Measurements from ENCODE around the gene GGCX. TPM values are rescaled to one million over a fixed set of nuclear protein-coding genes. Genes with fewer than 3 reads are reported as not detected.
"Not testable (repeated sequence)": the region's sequence is repeated elsewhere in the genome, so short reads cannot be mapped to it uniquely, and the experiment has no call there.

GGCX gene
- total and polyA plus RNA-seq, 4 donors = 15.5 to 48.3 (median 24.4) TPM

DNA sequence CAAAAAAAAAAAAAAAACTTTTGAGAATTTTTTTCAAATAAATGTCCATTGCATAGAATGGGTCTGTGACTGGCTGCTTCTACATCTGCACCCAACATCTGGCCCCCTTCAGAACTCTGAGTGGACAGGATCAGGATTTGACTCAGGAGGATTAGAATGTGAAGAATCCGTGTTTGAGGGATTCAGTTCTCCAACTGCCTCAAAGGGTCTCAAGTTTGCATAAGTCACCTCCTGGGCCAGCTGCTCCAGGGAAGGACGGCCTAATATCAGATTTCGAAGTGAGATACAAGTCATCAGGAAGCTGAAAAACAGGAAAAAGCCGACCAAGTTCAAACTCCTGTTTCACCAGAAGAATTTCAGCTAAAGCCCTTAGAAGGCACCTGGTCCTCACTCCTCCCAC is 11.5 kb downstream of the GGCX start:
- Histone ChIP-seq H3K27ac (ENCODE audit: low read depth in 1 of 2, low read length in 2 of 2) (peak overlapping the region in 1 of 2 donors; percentile 28), H3K9me3 (ENCODE audit: control insufficient read depth, low read length) (no peaks in the 10 kb centered on the region), H3K4me3 (ENCODE audit: low read length in 2 of 2) (no peak overlapping the region), H3K36me3 (ENCODE audit: control insufficient read depth in 1 of 2, insufficient read depth in 2 of 2, low read length in 1 of 2) (peaks cover 4 to 11% of the 10 kb centered on the region in 2 donors), H3K27me3 (ENCODE audit: control insufficient read depth in 1 of 2, insufficient read depth in 2 of 2, low read length in 1 of 2) (no peaks in the 10 kb centered on the region), H3K4me1 (ENCODE audit: control insufficient read depth in 1 of 2, insufficient read depth in 2 of 2, low read length in 2 of 2) (no peaks in the 10 kb centered on the region)
- ATAC-seq (ENCODE audit: low FRiP score) (no peak), DNase-seq (no peak)
- 59 to 66% methylated on average over 4 of the region's 4 CpGs for WGBS, 2 donors
- intact Hi-C loops (cut with DNase I) = no loop called here

DNA sequence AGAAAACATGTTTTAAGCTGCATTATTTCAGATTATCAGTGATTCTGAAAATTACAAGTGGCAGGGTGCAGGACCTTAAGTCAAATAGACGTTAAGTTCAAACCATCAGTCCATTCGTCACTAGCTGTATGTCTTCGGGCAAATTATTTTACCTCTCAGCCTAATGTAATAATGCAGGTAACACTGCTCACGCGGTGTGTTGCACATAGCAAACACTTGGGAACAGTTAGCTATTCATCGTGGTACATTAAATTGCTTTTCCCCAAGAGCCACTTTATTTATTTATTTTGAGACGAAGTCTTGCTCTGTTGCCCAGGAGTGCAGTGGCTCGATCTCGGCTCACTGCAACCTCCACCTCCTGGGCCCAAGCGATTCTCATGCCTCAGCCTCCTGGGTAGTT is 12.2 kb downstream of the GGCX start:
- ATAC-seq (ENCODE audit: low FRiP score) = no peak
- Histone ChIP-seq H3K36me3 (ENCODE audit: control insufficient read depth in 1 of 2, insufficient read depth in 2 of 2, low read length in 1 of 2) (peaks cover 4 to 11% of the 10 kb centered on the region in 2 donors), H3K4me1 (ENCODE audit: control insufficient read depth in 1 of 2, insufficient read depth in 2 of 2, low read length in 2 of 2) (no peaks in the 10 kb centered on the region), H3K27me3 (ENCODE audit: control insufficient read depth in 1 of 2, insufficient read depth in 2 of 2, low read length in 1 of 2) (no peaks in the 10 kb centered on the region), H3K4me3 (ENCODE audit: low read length in 2 of 2) (no peak overlapping the region), H3K27ac (ENCODE audit: low read depth in 1 of 2, low read length in 2 of 2) (no peak overlapping the region), H3K9me3 (ENCODE audit: control insufficient read depth, low read length) (no peaks in the 10 kb centered on the region)
- intact Hi-C loops (cut with DNase I) = no loop called here
- 82 to 85% methylated on average over 10 of the region's 10 CpGs for whole genome bisulfite sequencing, 2 donors
- DNase-seq = no peak

DNA sequence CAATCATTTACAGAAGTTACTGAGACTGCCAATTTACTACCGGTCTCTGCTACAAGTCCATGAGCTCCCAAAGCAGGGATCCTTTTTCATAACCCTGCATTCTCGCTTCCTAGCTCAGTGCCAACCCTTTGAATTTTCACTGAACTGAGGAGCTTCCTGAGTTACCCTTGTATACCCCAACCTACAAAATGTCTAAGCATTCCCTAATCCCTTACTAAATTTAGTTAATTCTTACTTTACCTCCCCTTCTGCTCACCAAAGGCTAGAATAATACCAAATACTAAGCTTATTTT is 12.7 kb downstream of the GGCX start:
- intact Hi-C loops (cut with DNase I) = no loop called here
- Histone ChIP-seq H3K4me1 (ENCODE audit: control insufficient read depth in 1 of 2, insufficient read depth in 2 of 2, low read length in 2 of 2) (no peaks in the 10 kb centered on the region), H3K4me3 (ENCODE audit: low read length in 2 of 2) (no peak overlapping the region), H3K36me3 (ENCODE audit: control insufficient read depth in 1 of 2, insufficient read depth in 2 of 2, low read length in 1 of 2) (peaks cover 4 to 11% of the 10 kb centered on the region in 2 donors), H3K27me3 (ENCODE audit: control insufficient read depth in 1 of 2, insufficient read depth in 2 of 2, low read length in 1 of 2) (no peaks in the 10 kb centered on the region), H3K9me3 (ENCODE audit: control insufficient read depth, low read length) (no peaks in the 10 kb centered on the region), H3K27ac (ENCODE audit: low read depth in 1 of 2, low read length in 2 of 2) (no peak overlapping the region)
- WGBS, 2 donors = 40 to 51% methylated on average over 2 of the region's 2 CpGs
- no peak for ATAC-seq (ENCODE audit: low FRiP score)
- DNase-seq = no peak

GRCh38 chr2:85547859-85548607 is 13.3 kb downstream of the GGCX start:
- no peak for ATAC-seq (ENCODE audit: low FRiP score)
- no peak overlapping the region for H3K4me3 ChIP-seq (ENCODE audit: low read length in 2 of 2)
- no peak for DNase-seq
- H3K27me3 ChIP-seq (ENCODE audit: control insufficient read depth in 1 of 2, insufficient read depth in 2 of 2, low read length in 1 of 2) = no peaks in the 10 kb centered on the region
- intact Hi-C loops (cut with DNase I) = no loop called here
- no peak overlapping the region for H3K27ac ChIP-seq (ENCODE audit: low read depth in 1 of 2, low read length in 2 of 2)
- WGBS, 2 donors = 71 to 72% methylated on average over 6 of the region's 6 CpGs
- H3K9me3 ChIP-seq (ENCODE audit: control insufficient read depth, low read length) = no peaks in the 10 kb centered on the region
- H3K36me3 ChIP-seq (ENCODE audit: control insufficient read depth in 1 of 2, insufficient read depth in 2 of 2, low read length in 1 of 2) = peaks cover 4 to 9% of the 10 kb centered on the region in 2 donors
- H3K4me1 ChIP-seq (ENCODE audit: control insufficient read depth in 1 of 2, insufficient read depth in 2 of 2, low read length in 2 of 2) = no peaks in the 10 kb centered on the region

- Histone ChIP-seq H3K27ac (ENCODE audit: low read depth in 1 of 2, low read length in 2 of 2) (no peak overlapping the region), H3K4me1 (ENCODE audit: control insufficient read depth in 1 of 2, insufficient read depth in 2 of 2, low read length in 2 of 2) (no peaks in the 10 kb centered on the region), H3K27me3 (ENCODE audit: control insufficient read depth in 1 of 2, insufficient read depth in 2 of 2, low read length in 1 of 2) (no peaks in the 10 kb centered on the region), H3K9me3 (ENCODE audit: control insufficient read depth, low read length) (no peaks in the 10 kb centered on the region), H3K36me3 (ENCODE audit: control insufficient read depth in 1 of 2, insufficient read depth in 2 of 2, low read length in 1 of 2) (peaks cover 4 to 7% of the 10 kb centered on the region in 2 donors), H3K4me3 (ENCODE audit: low read length in 2 of 2) (no peak overlapping the region)
- DNase-seq = no peak
- 84 to 85% methylated on average over 1 of the region's 1 CpG for WGBS, 2 donors
- intact Hi-C loops (cut with DNase I) = no loop called here
- no peak for ATAC-seq (ENCODE audit: low FRiP score)
Measured at GRCh38 chr2:85547089-85547858, 14.0 kb downstream of the GGCX start.

DNA sequence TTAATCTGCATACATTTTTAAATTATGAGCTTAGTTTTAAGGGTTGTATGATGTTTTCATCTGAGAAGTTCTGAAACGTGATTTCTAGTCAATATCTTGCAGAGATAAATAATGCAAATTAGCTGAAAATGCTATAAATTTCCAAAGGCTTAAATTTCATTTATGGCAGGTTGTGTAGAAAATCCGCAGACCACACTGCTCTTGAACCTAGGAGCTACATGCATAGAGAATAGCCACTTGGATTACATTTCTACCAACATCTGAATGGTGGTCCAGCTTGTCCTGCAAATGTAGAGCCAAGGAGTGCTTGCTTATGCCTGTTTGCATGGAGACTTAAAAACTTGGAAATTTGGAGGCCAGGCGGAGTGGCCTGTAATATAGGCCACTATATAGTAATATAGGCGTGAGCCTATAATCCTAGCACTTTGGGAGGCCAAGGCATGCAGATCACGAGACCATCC is 15.5 kb downstream of the GGCX start:
- DNase-seq = no peak
- H3K9me3 ChIP-seq (ENCODE audit: control insufficient read depth, low read length) = no peaks in the 10 kb centered on the region
- WGBS, 2 donors = 81 to 83% methylated on average over 5 of the region's 5 CpGs
- intact Hi-C loops (cut with DNase I) = no loop called here
- peaks cover 0 to 5% of the 10 kb centered on the region in 2 donors for H3K36me3 ChIP-seq (ENCODE audit: control insufficient read depth in 1 of 2, insufficient read depth in 2 of 2, low read length in 1 of 2)
- H3K27me3 ChIP-seq (ENCODE audit: control insufficient read depth in 1 of 2, insufficient read depth in 2 of 2, low read length in 1 of 2) = no peaks in the 10 kb centered on the region
- ATAC-seq (ENCODE audit: low FRiP score) = no peak
- H3K27ac ChIP-seq (ENCODE audit: low read depth in 1 of 2, low read length in 2 of 2) = no peak overlapping the region
- H3K4me1 ChIP-seq (ENCODE audit: control insufficient read depth in 1 of 2, insufficient read depth in 2 of 2, low read length in 2 of 2) = no peaks in the 10 kb centered on the region
- H3K4me3 ChIP-seq (ENCODE audit: low read length in 2 of 2) = no peak overlapping the region

GRCh38 chr2:85544915-85545779 is 16.1 kb downstream of the GGCX start:
- H3K36me3 ChIP-seq (ENCODE audit: control insufficient read depth in 1 of 2, insufficient read depth in 2 of 2, low read length in 1 of 2); H3K27me3 ChIP-seq (ENCODE audit: control insufficient read depth in 1 of 2, insufficient read depth in 2 of 2, low read length in 1 of 2); H3K9me3 ChIP-seq (ENCODE audit: control insufficient read depth, low read length); H3K27ac ChIP-seq (ENCODE audit: low read depth in 1 of 2, low read length in 2 of 2); DNase-seq; H3K4me3 ChIP-seq (ENCODE audit: low read length in 2 of 2); H3K4me1 ChIP-seq (ENCODE audit: control insufficient read depth in 1 of 2, insufficient read depth in 2 of 2, low read length in 2 of 2); intact Hi-C loops (cut with DNase I); ATAC-seq (ENCODE audit: low FRiP score): not testable (repeated sequence)
- WGBS, 2 donors = 51 to 54% methylated on average over 5 of the region's 5 CpGs

GRCh38 chr2:85544254-85544691 is 17.0 kb downstream of the GGCX start:
- intact Hi-C loops (cut with DNase I); H3K27me3 ChIP-seq (ENCODE audit: control insufficient read depth in 1 of 2, insufficient read depth in 2 of 2, low read length in 1 of 2); H3K9me3 ChIP-seq (ENCODE audit: control insufficient read depth, low read length); DNase-seq; H3K4me3 ChIP-seq (ENCODE audit: low read length in 2 of 2); H3K27ac ChIP-seq (ENCODE audit: low read depth in 1 of 2, low read length in 2 of 2); ATAC-seq (ENCODE audit: low FRiP score); H3K36me3 ChIP-seq (ENCODE audit: control insufficient read depth in 1 of 2, insufficient read depth in 2 of 2, low read length in 1 of 2); H3K4me1 ChIP-seq (ENCODE audit: control insufficient read depth in 1 of 2, insufficient read depth in 2 of 2, low read length in 2 of 2): not testable (repeated sequence)
- WGBS, 2 donors = 38 to 61% methylated on average over 3 of the region's 3 CpGs

Data from aorta (tissue), 5 donors.